ENCODE results near the gene MEGF8. TPM values are rescaled to one million over a fixed set of nuclear protein-coding genes. Genes with fewer than 3 reads are reported as not detected.
A peak's percentile ranks its signal among the peaks of the same experiment; 100 is the strongest.

MEGF8 gene
- total and polyA plus RNA-seq, 12 donors, result 10.2 to 44.6 (median 40.2) TPM

DNA sequence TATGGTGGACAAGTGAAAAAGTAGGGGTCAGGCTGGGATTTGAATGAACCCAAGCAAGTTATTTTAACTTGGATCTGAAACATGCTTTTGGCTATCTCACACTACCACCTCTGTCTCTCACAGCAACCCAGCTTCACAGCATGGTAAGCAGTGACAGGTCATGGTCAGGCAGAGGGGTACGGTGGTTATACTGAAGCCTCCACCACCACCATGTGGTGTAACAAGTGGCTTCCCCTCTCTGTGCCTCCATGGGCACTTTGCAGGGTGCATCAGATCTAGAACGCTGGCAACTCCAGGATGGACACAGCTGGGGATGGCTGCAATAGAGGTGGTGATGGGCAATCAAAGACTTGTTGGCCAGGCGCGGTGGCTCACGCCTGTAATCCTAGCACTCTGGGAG, 13.1 kb upstream of the MEGF8 start:
- no peak for DNase-seq
- intact Hi-C loops (cut with DNase I), result loop anchor here in 1 of 10 donors (10.0 kb wide), 1 partner anchor 178 kb away; the partner anchor contains the start of gene POU2F2

GRCh38 chr19:42313096-42313839, 12.2 kb upstream of the MEGF8 start, which contains the start of gene TMEM145:
TSS of gene TMEM145 (plus strand) at chr19:42313309. CDS start at chr19:42313377, 68 bp downstream.
- ATAC-seq (peak; percentile 70 to 87 (median 82)), DNase-seq (no peak)
- Histone ChIP-seq H3K27me3 (peaks cover 0 to 51% (median 17%) of the 10 kb centered on the region in 7 donors), H3K9me3 (no peaks in the 10 kb centered on the region), H3K36me3 (no peaks in the 10 kb centered on the region), H3K27ac (no peak within 1 kb of the TSS), H3K4me3 (peak within 1 kb of the TSS; percentile 10 to 64 (median 56)), H3K4me1 (peaks cover 0 to 21% (median 11%) of the 10 kb centered on the region in 9 donors)
- TF ChIP-seq, protein P1, sequence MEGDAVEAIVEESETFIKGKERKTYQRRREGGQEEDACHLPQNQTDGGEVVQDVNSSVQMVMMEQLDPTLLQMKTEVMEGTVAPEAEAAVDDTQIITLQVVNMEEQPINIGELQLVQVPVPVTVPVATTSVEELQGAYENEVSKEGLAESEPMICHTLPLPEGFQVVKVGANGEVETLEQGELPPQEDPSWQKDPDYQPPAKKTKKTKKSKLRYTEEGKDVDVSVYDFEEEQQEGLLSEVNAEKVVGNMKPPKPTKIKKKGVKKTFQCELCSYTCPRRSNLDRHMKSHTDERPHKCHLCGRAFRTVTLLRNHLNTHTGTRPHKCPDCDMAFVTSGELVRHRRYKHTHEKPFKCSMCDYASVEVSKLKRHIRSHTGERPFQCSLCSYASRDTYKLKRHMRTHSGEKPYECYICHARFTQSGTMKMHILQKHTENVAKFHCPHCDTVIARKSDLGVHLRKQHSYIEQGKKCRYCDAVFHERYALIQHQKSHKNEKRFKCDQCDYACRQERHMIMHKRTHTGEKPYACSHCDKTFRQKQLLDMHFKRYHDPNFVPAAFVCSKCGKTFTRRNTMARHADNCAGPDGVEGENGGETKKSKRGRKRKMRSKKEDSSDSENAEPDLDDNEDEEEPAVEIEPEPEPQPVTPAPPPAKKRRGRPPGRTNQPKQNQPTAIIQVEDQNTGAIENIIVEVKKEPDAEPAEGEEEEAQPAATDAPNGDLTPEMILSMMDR (IDR thresholded peaks at IDR 0.05), result peak in 4 of 9 donors; percentile 7 to 43 (median 20)
- 1% methylated on average over 63 to 67 of the region's 67 CpGs for WGBS, 2 donors
- intact Hi-C loops (cut with DNase I), result loop anchor here in 1 of 10 donors (10.0 kb wide), 1 partner anchor 178 kb away; the partner anchor contains the start of gene POU2F2

More for the DNA sequence above, 13.1 kb upstream of the MEGF8 start:
- no peaks in the 10 kb centered on the region for H3K9me3 ChIP-seq
- no peak overlapping the region for H3K4me3 ChIP-seq
- no peak overlapping the region for H3K27ac ChIP-seq
- ATAC-seq, result no peak
- TF ChIP-seq, protein P1 (IDR thresholded peaks at IDR 0.05), result no peak
- WGBS, 2 donors, result 81 to 83% methylated on average over 5 of the region's 5 CpGs
- no peaks in the 10 kb centered on the region for H3K36me3 ChIP-seq
- H3K27me3 ChIP-seq, result peaks cover 0 to 51% (median 17%) of the 10 kb centered on the region in 7 donors
- peaks cover 0 to 21% (median 11%) of the 10 kb centered on the region in 9 donors for H3K4me1 ChIP-seq

GRCh38 chr19:42313840-42314755, 11.3 kb upstream of the MEGF8 start:
- TF ChIP-seq, protein P1 (IDR thresholded peaks at IDR 0.05), result no peak
- Histone ChIP-seq H3K36me3 (no peaks in the 10 kb centered on the region), H3K4me1 (peaks cover 0 to 21% (median 11%) of the 10 kb centered on the region in 9 donors), H3K9me3 (no peaks in the 10 kb centered on the region), H3K27ac (no peak overlapping the region), H3K4me3 (peak overlapping the region in 7 of 10 donors; percentile 42 to 64 (median 60)), H3K27me3 (peaks cover 0 to 51% (median 17%) of the 10 kb centered on the region in 7 donors)
- 28 to 30% methylated on average over 26 of the region's 26 CpGs for WGBS, 2 donors
- DNase-seq (no peak), ATAC-seq (peak in 1 of 8 donors; percentile 16)
- intact Hi-C loops (cut with DNase I), result loop anchor here in 1 of 10 donors (10.0 kb wide), 1 partner anchor 179 kb away; the partner anchor contains the start of gene POU2F2

DNA sequence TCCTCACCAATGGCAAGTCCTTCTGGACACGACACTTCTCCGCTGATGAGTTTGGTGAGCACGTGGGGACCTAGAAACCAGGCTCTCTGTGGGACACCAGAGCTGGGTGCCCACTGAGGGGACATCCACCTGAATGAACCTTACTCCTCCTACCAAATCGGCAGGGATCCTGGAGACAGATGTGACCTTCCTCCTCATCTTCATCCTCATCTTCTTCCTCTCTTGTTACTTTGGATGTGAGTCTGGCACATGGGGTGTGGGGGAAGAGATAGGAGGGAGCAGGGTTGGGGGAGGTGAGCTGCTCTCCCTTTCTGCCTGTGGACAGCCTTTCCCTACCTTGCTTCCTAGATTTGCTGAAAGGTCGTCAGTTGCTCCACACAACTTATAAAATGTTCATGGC, 10.4 kb upstream of the MEGF8 start:
- 64 to 76% methylated on average over 5 of the region's 5 CpGs for WGBS, 2 donors
- TF ChIP-seq, protein P1 (IDR thresholded peaks at IDR 0.05), result no peak
- ATAC-seq (no peak), DNase-seq (no peak)
- Histone ChIP-seq H3K36me3 (no peaks in the 10 kb centered on the region), H3K4me1 (peaks cover 0 to 21% (median 11%) of the 10 kb centered on the region in 9 donors), H3K27me3 (peaks cover 0 to 51% (median 17%) of the 10 kb centered on the region in 7 donors), H3K4me3 (no peak overlapping the region), H3K9me3 (no peaks in the 10 kb centered on the region), H3K27ac (no peak overlapping the region)
- intact Hi-C loops (cut with DNase I), result loop anchor here in 1 of 10 donors (10.0 kb wide), 1 partner anchor 180 kb away; the partner anchor contains the start of gene POU2F2
